Spleen (tissue), 11 donors: ENCODE data around the gene CRYAA. TPM values are rescaled to one million over a fixed set of nuclear protein-coding genes. Genes with fewer than 3 reads are reported as not detected.

Source experiments
- DNase-seq: peaks from one replicate; pipeline ENCODE4 v3.0.0-alpha.2; 2020
- H3K27ac ChIP-seq, 8 donors: fragments of 200-600 bp; sonication (generic) in 7 of 8; 1 replicate in 4 of 8; 2 replicates in 4 of 8; pipeline versions ENCODE4 v1.5.0 to v1.8.0; 2016 to 2021; ENCODE audit warnings: inconsistent platforms in 4 of 8, mild to moderate bottlenecking in 4 of 8, moderate library complexity in 1 of 8
- H3K27me3 ChIP-seq, 7 donors: fragments of 200-600 bp; sonication (generic) in 6 of 7; replicated peaks in 1 of 7; 1 replicate in 4 of 7; 2 replicates in 3 of 7; pipeline versions ENCODE4 v1.5.0 to v1.8.0; 2016 to 2021; ENCODE audit warnings: inconsistent platforms in 3 of 7, mild to moderate bottlenecking in 1 of 7
- H3K36me3 ChIP-seq, 6 donors: fragments of 200-600 bp; sonication (generic) in 5 of 6; 1 replicate in 4 of 6; 2 replicates in 2 of 6; pipeline versions ENCODE4 v1.5.0 to v1.8.0; 2016 to 2021; ENCODE audit warnings: inconsistent platforms in 2 of 6
- H3K4me1 ChIP-seq, 6 donors: fragments of 200-600 bp; sonication (generic) in 5 of 6; 1 replicate in 3 of 6; 2 replicates in 3 of 6; pipeline versions ENCODE4 v1.5.0 to v1.8.0; 2016 to 2021; ENCODE audit warnings: inconsistent platforms in 3 of 6
- H3K4me3 ChIP-seq, 8 donors: fragments of 200-600 bp; sonication (generic) in 7 of 8; 1 replicate in 4 of 8; 2 replicates in 4 of 8; pipeline versions ENCODE4 v1.5.0 to v1.8.0; 2016 to 2021; ENCODE audit warnings: inconsistent platforms in 4 of 8, mild to moderate bottlenecking in 4 of 8, moderate library complexity in 2 of 8
- H3K9me3 ChIP-seq, 8 donors: fragments of 200-600 bp; sonication (generic) in 7 of 8; 1 replicate in 4 of 8; 2 replicates in 4 of 8; pipeline versions ENCODE4 v1.5.0 to v1.8.0; 2016 to 2021; ENCODE audit warnings: inconsistent platforms in 4 of 8
- CTCF ChIP-seq, 11 experiments: fragments of 200-600 bp in 7 of 11; fragments of 450-650 bp in 4 of 11; sonication (generic) in 4 of 11; IDR thresholded peaks in 8 of 11; conservative IDR thresholded peaks in 3 of 11; 1 replicate in 7 of 11; 2 replicates in 4 of 11; pipeline versions ENCODE4 v1.4.0 to v1.8.0; 2016 to 2021; ENCODE audit warnings: antibody characterized with exemption in 11 of 11, inconsistent platforms in 4 of 11, mild to moderate bottlenecking in 1 of 11
- POLR2A ChIP-seq, 3 donors: fragments of 450-650 bp; IDR thresholded peaks; one replicate each; pipeline ENCODE4 v1.5.1; 2017; ENCODE audit warnings: antibody characterized with exemption in 3 of 3, mild to moderate bottlenecking in 1 of 3
- POLR2AphosphoS5 ChIP-seq, 3 donors: sonication (generic); formaldehyde crosslinking; IDR thresholded peaks; one replicate each; pipeline ENCODE4 v1.5.1; 2017; ENCODE audit warnings: antibody characterized with exemption in 3 of 3
- WGBS, 5 donors: extraction: QIAGEN DNeasy Blood & Tissue Kit in 3 of 5; methylation state at CpG; one replicate each; pipeline versions ENCODE4 v1.1.5 to v1.1.7; 2013 to 2018; 5-methylcytosine and 5-hydroxymethylcytosine counted together
- intact Hi-C: fragments of 100-400 bp; cut with DNase I; formaldehyde crosslinking; loops from one replicate; pipeline ENCODE4 v1.15.0; 2023; ENCODE audit warnings: low total_unique reads
- polyA plus RNA-seq, 3 donors: library from polyadenylated mRNA; stranded (reverse); fragments of 200-250 nt; gene quantifications; one replicate each; pipeline ENCODE4 v1.2.1, GENCODE V29; 2013
- total RNA-seq, 7 donors: library from RNA; depleted of rRNA in 3 of 7; stranded (reverse); fragments of >200 nt in 3 of 7; fragmentation: NEBNext Ultra II Directional in 4 of 7; extraction: Animal tissue kit (Norgen Biotek cat#: 25700) in 4 of 7; gene quantifications; one replicate each; pipeline versions ENCODE4 v1.1.0 to v1.2.1, GENCODE V29; 2016 to 2021
- donor health status: healthy with polysubstance abuse.
- donor health status: DM: no; HTN: no; CAD: no; lungs with moderate emphysema.
- donor health status: DM: no; HTN: no; CAD: no.
- donor health status: Bipolar disorder and iron deficiency.
- donor health status: healthy.
- donor health status: DM: no; HTN: no; CAD: no.
- donor health status: DM: yes; HTN: yes; CAD: no.

Gene CRYAA
- total and polyA plus RNA-seq, 10 donors: not detected

GRCh38 chr21:43195121-43196021 is 26.6 kb downstream of the CRYAA start:
- Histone ChIP-seq H3K36me3 (no peaks in the 10 kb centered on the region), H3K4me3 (no peak overlapping the region), H3K27ac (peak overlapping the region in 6 of 8 donors; percentile 16 to 56 (median 42)), H3K27me3 (peaks cover 0 to 29% (median 0%) of the 10 kb centered on the region in 7 donors), H3K4me1 (peaks cover 0 to 29% (median 22%) of the 10 kb centered on the region in 6 donors), H3K9me3 (peaks cover 0 to 30% (median 25%) of the 10 kb centered on the region in 8 donors)
- intact Hi-C loops: no loop called here
- TF ChIP-seq CTCF (IDR thresholded peaks at IDR 0.05 in 8 of 11, conservative IDR thresholded peaks at IDR 0.05 in 3 of 11) (no peak), POLR2A (IDR thresholded peaks at IDR 0.05) (no peak), POLR2AphosphoS5 (IDR thresholded peaks at IDR 0.05) (peak in 2 of 3 donors; percentile 22 to 49)
- 55 to 74% (median 63%) methylated on average over 32 of the region's 32 CpGs for WGBS, 5 donors
- DNase-seq: peak; percentile 74

GRCh38 chr21:43196826-43197225 is 28.0 kb downstream of the CRYAA start:
- peaks cover 5 to 44% (median 39%) of the 10 kb centered on the region in 8 donors for H3K9me3 ChIP-seq

GRCh38 chr21:43198376-43198775 is 29.6 kb downstream of the CRYAA start:
- H3K36me3 ChIP-seq: no peaks in the 10 kb centered on the region
- DNase-seq: no peak
- H3K9me3 ChIP-seq: peaks cover 5 to 60% (median 49%) of the 10 kb centered on the region in 8 donors
- peaks cover 0 to 29% (median 22%) of the 10 kb centered on the region in 6 donors for H3K4me1 ChIP-seq
- intact Hi-C loops: no loop called here
- no peak overlapping the region for H3K27ac ChIP-seq
- H3K27me3 ChIP-seq: peaks cover 0 to 29% (median 0%) of the 10 kb centered on the region in 7 donors
- H3K4me3 ChIP-seq: no peak overlapping the region
- WGBS, 5 donors: 90 to 97% (median 94%) methylated on average over 2 of the region's 2 CpGs
- TF ChIP-seq POLR2A (IDR thresholded peaks at IDR 0.05) (no peak), POLR2AphosphoS5 (IDR thresholded peaks at IDR 0.05) (no peak), CTCF (IDR thresholded peaks at IDR 0.05 in 8 of 11, conservative IDR thresholded peaks at IDR 0.05 in 3 of 11) (no peak)

More at GRCh38 chr21:43196826-43197225, 28.0 kb downstream of the CRYAA start:
- Histone ChIP-seq H3K27me3 (peaks cover 0 to 29% (median 0%) of the 10 kb centered on the region in 7 donors), H3K27ac (no peak overlapping the region), H3K4me3 (no peak overlapping the region), H3K4me1 (peaks cover 0 to 29% (median 22%) of the 10 kb centered on the region in 6 donors), H3K36me3 (no peaks in the 10 kb centered on the region)
- DNase-seq: peak; percentile 12
- no peak for TF ChIP-seq POLR2AphosphoS5 (IDR thresholded peaks at IDR 0.05)
- no peak for TF ChIP-seq CTCF (IDR thresholded peaks at IDR 0.05 in 8 of 11, conservative IDR thresholded peaks at IDR 0.05 in 3 of 11)
- no peak for TF ChIP-seq POLR2A (IDR thresholded peaks at IDR 0.05)
- 83 to 94% (median 87%) methylated on average over 6 of the region's 6 CpGs for WGBS, 5 donors
- intact Hi-C loops: no loop called here

- no peaks in the 10 kb centered on the region for H3K4me1 ChIP-seq
- H3K9me3 ChIP-seq: peaks cover 5 to 60% (median 49%) of the 10 kb centered on the region in 8 donors
- DNase-seq: no peak
- H3K27me3 ChIP-seq: peaks cover 0 to 3% (median 0%) of the 10 kb centered on the region in 7 donors
- TF ChIP-seq POLR2AphosphoS5 (IDR thresholded peaks at IDR 0.05) (no peak), POLR2A (IDR thresholded peaks at IDR 0.05) (no peak), CTCF (IDR thresholded peaks at IDR 0.05 in 8 of 11, conservative IDR thresholded peaks at IDR 0.05 in 3 of 11) (no peak)
- intact Hi-C loops: no loop called here
- H3K27ac ChIP-seq: no peak overlapping the region
- H3K36me3 ChIP-seq: no peaks in the 10 kb centered on the region
- whole genome bisulfite sequencing, 5 donors: 83 to 98% (median 85%) methylated on average over 1 of the region's 1 CpG
- H3K4me3 ChIP-seq: no peak overlapping the region
Observed at GRCh38 chr21:43201491-43201890, 32.7 kb downstream of the CRYAA start.
